HG03135 (cell line): ENCODE measurements around the gene PROM2.

Source experiments
- ATAC-seq: cut with Tn5 transposase; IDR thresholded peaks from one replicate; pipeline ENCODE4 v1.9.1; 2021; ENCODE audit warnings: mild to moderate bottlenecking, moderate library complexity; ENCODE audit not compliant: unreplicated experiment

The PROM2 gene

DNA sequence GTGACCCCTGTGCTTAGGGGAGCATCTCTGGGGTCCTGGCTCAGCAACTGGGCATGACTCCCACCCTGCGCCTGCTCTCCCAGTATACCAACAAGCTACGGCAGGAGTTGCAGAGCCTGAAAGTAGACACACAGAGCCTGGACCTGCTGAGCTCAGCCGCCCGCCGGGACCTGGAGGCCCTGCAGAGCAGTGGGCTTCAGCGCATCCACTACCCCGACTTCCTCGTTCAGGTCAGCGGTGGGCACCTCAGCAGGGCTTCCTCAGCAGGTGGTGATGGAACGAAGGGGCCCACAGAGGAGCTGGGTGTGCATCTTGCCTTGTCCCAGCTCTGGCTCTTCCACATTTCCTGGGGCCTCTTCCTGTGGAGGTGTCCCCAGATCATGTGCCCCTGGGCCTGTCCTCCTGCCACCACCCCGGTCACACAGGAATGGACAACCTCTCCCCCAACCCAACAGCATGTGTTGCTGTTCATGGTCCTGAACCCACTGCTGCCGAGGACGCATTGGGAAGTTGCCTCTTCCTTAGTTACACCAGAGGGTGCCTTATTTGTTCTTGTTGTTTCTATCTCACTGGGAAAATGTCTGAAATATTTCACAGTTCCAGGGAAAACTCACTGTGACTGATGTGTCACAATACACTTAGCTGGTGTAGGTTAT is 10.8 kb downstream of the PROM2 start:
- no peak for ATAC-seq

GRCh38 chr2:95285542-95285932 is 11.3 kb downstream of the PROM2 start:
- ATAC-seq, result no peak

DNA sequence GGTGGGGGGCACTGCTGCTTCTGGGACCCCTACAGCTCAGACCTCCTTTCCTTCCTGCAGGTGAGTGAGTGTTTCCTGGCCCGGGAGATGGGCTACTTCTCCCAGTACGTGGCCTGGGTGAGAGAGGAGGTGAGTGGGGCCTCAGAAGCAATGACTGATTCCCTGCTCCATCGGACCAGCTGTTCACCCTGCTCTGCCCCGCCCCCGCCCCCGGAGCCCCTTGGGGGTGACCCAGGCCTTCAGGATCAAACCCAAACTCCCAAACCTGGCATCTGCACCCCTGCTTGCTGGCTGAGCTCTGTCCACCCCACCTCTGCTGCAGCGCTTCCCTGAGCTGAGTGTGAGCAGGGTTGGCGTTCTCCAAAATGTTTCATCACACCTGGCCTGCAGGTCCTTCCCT is 13.1 kb downstream of the PROM2 start:
- ATAC-seq, result no peak

- no peak for ATAC-seq
These were observed 13.6 kb downstream of the PROM2 start for GRCh38 chr2:95287806-95288205.

GRCh38 chr2:95289253-95289652 is 15.0 kb downstream of the PROM2 start:
- ATAC-seq, result no peak

- no peak for ATAC-seq
These were observed 17.0 kb downstream of the PROM2 start for GRCh38 chr2:95291222-95291621.

DNA sequence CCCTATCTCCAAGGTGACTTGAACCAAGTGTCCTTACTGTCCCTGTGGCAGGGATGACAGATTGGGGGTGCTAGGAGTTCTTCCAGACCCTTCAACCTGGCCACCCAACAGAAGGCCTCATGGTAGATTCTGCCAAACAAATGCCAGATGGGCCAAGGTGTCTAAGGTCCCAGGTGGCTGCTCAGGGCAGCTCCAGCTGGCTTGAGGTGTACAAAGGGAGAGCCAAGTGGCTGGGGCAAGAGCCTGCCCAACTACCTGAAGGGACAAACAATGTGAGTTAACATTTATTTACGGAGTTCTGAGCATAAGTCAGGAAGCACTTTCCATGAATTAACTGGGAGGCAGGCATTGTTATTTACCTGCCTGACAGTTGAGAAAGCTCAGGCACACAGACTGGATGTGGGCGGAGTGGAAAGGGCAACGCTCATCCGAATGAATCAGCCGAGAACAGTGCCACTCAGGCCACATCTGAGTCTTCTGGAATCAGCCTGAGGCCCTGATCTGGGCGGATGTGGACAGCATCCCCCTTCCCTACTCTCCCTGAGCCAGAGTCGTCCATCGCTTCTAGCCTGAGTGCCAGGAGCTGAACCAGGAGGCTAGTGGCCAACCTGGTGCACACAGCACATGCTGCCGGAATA is 18.5 kb downstream of the PROM2 start:
- no peak for ATAC-seq

DNA sequence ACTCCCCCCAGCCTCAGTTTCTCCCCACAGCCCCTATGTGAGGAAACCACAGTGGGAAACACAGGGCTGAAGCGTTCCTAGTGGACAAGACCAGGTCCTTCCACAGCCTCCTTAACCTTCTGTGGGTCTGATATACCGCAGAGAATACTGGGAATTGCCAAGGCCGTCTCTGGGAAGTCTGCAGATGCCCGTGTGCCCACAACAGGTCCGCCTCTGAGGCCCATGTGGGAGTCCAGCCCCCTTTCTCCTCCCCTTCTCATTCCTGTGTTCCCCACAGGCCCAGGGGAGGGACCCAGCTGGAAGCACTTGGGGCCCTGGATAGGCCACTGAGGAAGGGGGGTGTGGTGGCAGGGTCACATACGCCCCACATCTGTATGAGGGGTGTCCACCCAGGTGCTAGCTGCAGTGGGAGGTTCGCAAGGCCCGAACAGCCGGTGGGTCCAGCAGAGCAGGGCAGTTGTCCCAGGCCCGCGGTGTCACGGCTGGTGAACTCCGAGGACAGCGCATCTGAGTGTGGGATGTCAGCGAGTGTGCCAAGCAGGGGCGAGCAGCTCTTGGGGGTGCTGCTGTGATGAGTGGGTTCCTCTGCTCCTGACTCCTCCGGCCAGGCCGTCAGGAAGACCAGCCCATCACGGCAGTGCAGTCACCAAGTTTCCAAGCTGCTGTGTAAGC is 20.5 kb downstream of the PROM2 start:
- no peak for ATAC-seq

GRCh38 chr2:95295376-95295775 is 21.1 kb downstream of the PROM2 start:
- no peak for ATAC-seq

DNA sequence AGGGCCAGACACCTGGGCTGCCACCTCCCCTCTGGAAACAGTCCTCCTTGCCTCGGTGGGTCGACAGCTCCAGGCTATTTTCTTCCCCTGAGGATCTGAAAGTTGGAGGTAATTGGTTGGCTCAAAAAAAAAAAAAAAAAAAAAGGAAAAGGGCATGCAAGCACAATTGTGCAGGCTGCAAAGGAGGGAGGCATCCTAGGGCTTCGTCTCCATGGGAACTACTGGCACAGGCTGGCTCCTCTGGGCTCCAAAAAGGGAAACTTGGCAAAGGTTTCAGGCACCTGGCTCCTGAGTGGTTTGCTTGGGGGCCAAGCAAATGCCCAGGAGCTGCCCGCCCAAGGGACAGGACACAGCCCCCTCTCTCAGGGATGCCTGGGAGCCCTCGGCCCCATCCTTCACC is 21.8 kb downstream of the PROM2 start:
- ATAC-seq, result no peak

- no peak for ATAC-seq
These were observed 22.7 kb downstream of the PROM2 start, which contains the start of gene KCNIP3 for GRCh38 chr2:95296880-95297487. Gene KCNIP3 (plus strand): TSS chr2:95297347. CDS start chr2:95297439, 92 bp downstream.

DNA sequence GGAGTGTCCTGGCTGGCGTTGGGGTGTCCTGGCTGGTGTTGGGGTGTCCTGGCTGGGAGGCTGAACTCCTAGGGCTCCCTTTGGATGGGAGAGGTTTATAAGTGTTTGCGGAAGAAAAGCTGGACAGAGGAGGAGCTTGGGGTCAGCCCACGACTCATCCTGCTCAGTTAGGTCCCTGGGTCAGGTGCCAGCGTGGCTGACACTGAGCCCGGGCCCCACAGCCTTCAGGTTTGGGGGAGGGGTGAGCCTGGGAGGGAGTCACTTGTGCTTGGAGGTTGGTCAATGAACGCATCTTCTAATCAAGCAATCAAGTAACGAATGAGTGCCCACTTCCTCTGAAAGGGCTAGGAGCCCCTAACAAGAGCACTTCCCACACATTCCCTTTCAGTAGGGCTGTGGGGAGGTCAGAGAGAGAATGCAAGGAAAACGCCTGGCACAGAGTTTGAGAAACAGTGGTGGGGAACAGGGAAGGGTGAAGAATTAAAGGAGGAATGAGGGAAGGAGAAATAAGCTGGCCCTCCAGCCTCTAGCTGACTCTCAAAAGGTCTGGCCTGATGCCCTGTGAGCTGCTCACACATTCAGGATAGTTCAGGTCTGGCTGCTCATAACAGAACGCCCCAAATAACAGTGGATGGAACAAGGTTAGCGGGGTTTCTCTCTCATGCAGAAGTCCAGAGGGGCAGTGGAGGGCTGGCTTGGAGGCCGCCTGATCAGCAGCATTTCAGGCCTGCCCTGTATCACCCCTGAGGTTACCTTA is 23.6 kb downstream of the PROM2 start:
- ATAC-seq, result no peak

DNA sequence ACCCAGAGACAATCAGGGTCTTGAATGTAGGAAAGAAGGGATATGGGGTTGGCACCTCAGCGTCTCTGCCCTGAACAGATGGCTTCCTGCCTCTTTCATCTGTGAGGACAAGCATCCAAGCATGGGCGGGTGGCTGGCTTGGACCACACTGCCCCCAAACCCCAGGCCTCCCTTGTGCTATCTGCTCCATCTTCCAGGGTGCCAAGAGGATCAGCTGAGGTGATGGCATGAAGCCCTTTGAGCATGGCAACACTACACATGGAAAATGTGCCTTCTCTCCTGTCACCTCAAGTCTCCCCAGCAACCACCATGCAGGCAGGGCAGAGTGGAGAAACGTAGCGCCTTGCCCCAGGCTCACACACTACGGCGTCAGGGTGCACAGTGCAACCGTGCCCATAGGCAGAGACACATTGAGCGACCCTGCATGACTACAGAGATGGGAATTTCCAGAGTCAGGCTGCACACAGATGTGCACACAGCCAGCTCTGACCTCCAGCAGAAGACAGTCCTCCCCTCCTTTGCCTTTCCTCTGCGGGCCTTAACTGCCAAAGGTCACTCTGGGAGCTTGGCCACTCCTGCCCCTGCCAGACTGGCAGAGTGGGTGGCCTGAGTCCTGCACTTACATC is 24.4 kb downstream of the PROM2 start:
- ATAC-seq, result no peak

DNA sequence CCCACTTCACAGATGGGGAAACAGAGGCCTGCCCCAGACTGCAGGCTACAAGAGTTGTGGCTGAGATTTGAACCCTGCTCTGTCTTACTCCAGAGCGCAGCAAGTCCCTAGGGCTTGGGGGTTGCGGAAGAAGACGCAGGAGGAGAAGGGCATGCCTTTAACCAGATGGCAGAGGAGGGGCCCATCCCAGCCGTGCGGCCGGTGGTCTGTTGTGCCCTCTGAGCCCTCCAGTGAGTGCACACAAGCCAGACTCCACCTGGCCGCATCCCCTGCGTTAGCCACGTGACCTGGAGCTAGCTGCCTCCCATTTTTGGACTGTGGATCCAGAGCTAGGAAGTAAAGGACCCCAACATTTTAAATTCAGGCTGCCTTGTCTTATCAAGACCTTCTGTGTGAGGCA is 25.7 kb downstream of the PROM2 start:
- no peak for ATAC-seq

- ATAC-seq, result no peak
These were observed 26.2 kb downstream of the PROM2 start for GRCh38 chr2:95300450-95300849.

DNA sequence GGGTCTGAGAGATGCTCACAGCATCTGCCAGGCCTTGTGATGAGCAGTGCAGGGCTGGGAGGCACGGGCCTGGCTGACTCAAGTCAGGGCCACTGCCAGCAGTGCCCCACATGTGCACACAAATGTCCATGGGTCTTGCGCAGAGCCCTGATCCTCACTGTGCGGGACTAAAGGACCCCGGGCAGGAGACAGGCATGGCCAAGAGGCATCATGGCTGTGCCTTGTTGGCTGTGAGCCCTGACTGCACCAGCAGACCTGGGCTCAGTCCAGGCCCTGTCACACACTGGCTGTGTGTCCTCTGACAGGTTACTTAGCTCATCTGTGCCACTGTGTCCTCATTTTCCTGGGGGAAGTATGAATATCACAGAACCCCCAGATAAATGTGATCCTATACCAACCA is 26.9 kb downstream of the PROM2 start:
- ATAC-seq, result no peak

DNA sequence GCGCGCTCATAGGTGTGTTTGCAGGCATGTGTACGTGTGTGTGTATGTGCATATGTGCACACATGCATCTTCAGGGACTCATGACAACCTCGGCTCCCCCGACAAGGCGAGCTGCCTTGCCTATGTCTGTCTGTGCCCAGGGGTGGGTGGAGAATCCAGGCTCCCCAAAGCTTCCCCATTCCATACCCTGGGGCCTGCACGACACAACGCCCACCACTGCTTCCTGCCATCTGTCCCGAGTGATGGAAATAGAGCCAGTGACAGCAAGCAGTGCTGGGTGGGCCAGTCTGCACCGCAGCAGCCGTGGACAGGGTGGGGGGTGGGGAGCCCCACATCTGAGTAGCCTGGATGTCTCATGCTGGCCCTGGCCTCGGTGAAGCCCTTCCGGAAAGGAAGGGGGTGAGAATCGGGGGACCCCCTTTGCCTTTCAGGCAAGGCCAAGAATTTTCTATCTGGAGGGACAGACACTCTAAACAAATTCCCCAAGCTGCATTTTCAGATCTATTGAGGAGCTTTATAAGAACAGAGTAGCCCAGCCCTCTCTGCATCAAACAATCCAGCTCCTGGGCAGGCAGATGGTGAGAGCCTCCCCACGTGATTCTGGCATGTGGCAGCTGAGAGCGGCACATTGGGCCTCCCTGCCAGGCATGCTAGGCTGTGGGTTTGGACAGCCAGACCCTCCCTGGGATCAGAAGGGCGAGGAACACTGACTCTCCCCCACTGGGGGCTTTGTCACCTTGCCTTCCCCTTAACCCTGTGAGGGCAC is 27.8 kb downstream of the PROM2 start:
- ATAC-seq, result no peak

DNA sequence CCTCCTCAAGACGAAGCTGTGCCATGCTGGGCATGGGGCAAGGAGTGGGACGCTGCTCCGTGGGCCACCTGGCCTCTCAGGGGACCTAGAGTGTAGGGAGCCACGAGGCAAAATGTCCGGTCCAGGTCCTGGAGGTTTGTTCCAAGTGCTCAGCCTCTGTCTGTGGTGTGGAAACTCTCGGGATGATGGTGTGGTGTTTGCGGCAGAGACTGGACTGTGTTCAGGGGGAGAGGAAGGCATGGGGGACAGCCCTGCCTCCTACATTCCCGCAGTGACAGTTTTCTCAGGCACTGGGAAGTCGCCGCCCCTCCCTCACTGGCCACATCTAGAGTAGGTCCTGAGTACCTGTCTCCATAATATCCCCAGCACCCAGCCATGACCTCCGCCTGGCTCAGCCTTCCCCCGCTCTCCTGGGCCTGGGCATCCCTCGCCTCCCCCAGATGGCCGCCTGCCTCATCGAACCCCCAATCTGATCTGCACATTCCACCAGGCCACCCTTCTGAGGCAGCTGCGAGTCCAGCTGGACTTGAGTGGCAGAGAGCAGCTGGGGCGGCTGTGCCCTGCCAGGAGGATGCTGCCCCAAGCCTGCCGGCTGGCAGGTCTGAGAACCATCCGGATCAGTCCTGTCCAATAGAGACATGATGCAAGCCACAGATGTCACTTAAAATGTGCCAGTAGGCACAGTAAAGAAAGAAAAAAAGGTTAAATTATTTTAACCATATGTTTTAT is 29.1 kb downstream of the PROM2 start:
- ATAC-seq, result no peak

DNA sequence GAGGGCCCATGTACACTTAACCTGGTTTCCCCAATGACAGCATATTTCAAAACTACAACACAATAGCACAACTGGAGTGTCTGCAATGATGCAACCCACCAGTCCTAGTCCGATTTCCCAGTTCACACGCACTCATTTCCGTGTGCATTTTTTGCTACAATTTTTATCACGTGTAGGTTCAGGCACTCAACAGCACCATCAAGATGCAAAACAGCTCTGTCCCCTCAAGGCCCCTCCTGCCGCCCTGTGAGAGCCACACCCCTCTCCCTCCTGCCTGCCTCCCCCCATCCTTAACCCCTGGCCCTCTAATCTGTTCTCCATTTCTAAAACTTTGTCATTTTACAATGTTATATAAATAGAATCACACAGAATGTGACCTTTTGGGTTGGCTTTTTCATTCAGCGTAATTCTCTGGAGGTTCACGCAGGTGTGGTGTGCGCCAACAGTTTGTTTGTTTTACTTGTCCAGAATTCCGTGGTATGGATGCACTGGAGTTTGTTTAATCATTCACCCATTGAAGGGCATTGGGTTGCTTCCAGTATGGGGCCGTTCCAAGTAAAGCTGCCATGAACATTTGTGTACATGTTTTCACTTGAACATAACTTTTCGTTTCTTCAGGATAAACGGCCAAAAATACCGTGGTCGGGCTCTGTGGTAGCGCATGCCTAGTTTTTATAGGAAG is 31.3 kb downstream of the PROM2 start:
- ATAC-seq, result no peak
